A673 (cell line): ENCODE measurements around the gene TRPV4.

ENCODE experiments used
- EZH2 ChIP-seq: fragments of 200-600 bp; sonication (generic); IDR thresholded peaks from 2 replicates; pipeline ENCODE4 v1.6.1; 2017; ENCODE audit warnings: borderline replicate concordance, low read depth, mild to moderate bottlenecking, mixed read lengths, antibody characterized with exemption, low read length; ENCODE audit not compliant: poor library complexity, severe bottlenecking
- TF ChIP-seq, protein P1 (sequence below): fragments of 300-800, 200-600 bp; sonication (generic); conservative IDR thresholded peaks from 2 replicates; pipeline ENCODE4 v1.5.1; 2017; ENCODE audit warnings: low read depth, mild to moderate bottlenecking, antibody characterized with exemption, low read length, moderate library complexity, mixed read lengths

DNA sequence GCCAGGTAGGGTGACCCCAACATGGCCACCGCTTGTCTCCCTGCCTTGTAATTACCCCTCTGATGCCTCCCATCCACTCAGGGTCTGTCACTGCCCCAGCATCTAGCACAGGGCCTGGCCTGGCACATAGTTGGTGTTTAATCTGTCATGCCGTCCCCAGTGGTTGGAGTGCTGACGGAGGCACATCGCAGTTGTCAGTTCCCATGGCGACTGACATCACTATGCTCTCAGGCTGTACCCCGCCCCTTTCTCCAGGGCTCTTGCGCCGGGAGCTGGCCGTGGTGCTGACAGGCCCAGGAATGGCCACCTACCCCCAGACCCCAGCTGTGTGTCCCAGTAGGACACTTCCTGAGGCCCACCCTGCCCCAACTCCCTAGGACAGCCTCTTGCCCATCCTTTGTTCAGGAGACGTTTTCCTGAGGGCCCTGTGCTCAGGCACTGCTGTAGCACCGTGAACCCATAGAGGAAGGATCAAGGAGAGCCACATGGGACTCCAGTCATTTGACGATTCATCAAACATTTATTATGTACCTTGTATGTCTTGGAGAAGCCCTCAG is 96.6 kb downstream of the TRPV4 start:
- TF ChIP-seq, protein P1, sequence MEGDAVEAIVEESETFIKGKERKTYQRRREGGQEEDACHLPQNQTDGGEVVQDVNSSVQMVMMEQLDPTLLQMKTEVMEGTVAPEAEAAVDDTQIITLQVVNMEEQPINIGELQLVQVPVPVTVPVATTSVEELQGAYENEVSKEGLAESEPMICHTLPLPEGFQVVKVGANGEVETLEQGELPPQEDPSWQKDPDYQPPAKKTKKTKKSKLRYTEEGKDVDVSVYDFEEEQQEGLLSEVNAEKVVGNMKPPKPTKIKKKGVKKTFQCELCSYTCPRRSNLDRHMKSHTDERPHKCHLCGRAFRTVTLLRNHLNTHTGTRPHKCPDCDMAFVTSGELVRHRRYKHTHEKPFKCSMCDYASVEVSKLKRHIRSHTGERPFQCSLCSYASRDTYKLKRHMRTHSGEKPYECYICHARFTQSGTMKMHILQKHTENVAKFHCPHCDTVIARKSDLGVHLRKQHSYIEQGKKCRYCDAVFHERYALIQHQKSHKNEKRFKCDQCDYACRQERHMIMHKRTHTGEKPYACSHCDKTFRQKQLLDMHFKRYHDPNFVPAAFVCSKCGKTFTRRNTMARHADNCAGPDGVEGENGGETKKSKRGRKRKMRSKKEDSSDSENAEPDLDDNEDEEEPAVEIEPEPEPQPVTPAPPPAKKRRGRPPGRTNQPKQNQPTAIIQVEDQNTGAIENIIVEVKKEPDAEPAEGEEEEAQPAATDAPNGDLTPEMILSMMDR = no peak
- TF ChIP-seq EZH2 = no peak
